Measurements from ENCODE around the gene MSH4.
"Not testable (repeated sequence)": the region's sequence is repeated elsewhere in the genome, so short reads cannot be mapped to it uniquely, and the experiment has no call there.

Gene MSH4

GRCh38 chr1:75796376-75797272 lies at the start of gene MSH4:
TSS of gene MSH4 (plus strand) at chr1:75796882. CDS start at chr1:75796986, 104 bp downstream.
- DNase-seq (ENCODE audit: low read depth in 2 of 2) = no peak

DNA sequence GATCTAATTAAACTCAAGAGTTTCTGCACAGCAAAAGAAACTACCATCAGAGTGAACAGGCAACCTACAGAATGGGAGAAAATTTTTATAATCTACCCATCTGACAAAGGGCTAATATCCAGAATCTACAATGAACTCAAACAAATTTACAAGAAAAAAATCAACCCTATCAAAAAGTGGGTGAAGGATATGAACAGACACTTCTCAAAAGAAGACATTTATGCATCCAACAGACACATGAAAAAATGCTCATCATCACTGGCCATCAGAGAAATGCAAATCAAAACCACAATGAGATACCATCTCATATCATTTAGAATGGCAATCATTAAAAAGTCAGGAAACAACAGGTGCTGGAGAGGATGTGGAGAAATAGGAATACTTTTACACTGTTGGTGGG lies 39.5 kb upstream of the MSH4 start:
- DNase-seq (ENCODE audit: low read depth in 2 of 2) = not testable (repeated sequence)

- not testable (repeated sequence) for DNase-seq (ENCODE audit: low read depth in 2 of 2)
Measured at GRCh38 chr1:75758543-75758942, 38.1 kb upstream of the MSH4 start.

DNA sequence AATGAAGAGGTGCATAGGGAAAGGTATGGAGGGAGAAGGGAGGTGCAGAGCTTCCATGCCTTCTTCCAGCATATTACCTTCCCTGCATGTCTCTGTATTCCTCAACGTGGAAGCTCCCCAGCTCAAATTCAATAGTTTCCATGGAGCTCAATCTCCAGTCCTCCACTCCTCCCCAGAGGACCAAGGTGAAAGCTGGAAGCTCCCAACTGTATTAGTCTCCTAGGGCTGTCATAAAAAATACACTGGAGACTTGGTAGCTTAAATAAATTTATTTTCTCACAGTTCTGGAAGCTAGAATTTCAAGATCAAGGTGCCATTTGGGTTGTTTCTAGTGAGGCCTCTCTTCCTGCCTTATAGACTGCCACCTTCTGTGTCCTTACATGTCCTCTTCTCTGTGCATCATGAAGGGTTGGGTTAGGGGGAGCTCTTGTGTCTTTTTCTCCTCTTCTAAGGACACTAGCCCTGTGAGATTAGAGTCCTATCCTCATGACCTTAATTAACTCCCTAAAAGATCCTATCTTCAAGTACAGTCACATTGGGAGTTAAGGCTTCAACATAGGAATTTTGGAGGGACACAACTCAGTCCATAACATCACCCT lies 32.5 kb upstream of the MSH4 start:
- DNase-seq (ENCODE audit: low read depth in 2 of 2) = no peak

DNA sequence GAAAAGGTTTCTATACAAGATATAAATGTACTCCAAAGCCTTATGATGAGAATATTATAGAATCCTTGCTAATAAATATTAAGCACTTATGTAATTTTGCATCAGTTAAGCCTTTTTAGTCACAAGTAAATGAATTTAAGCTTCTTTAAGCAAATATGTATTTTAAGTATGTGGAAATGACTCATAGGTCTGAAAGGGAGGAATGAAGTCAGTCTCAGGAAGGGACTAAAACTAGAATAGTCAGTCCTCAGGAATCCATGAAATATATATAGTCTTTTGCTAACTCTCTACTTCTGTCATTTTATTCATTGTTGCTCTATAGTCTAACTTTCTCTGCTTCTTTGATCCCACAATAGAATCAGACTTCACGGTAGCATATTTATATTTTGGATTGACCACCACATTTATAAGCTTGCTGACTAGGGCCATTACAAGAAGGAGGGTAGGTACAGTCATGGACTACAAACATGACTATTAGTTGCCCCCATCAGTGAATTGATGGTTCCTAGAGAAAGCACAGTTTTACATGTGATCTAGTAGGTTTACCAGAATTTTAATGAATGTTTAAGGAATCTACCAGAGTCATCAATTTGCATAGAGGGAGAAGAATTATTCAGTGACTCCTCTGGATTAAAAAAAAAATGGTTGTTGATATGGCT lies 30.9 kb upstream of the MSH4 start:
- no peak for DNase-seq (ENCODE audit: low read depth in 2 of 2)

- DNase-seq (ENCODE audit: low read depth in 2 of 2) = no peak
Measured at GRCh38 chr1:75768016-75768415, 28.7 kb upstream of the MSH4 start.

- no peak for DNase-seq (ENCODE audit: low read depth in 2 of 2)
Measured at GRCh38 chr1:75770761-75771160, 25.9 kb upstream of the MSH4 start.

GRCh38 chr1:75771978-75772377 lies 24.7 kb upstream of the MSH4 start:
- no peak for DNase-seq (ENCODE audit: low read depth in 2 of 2)

DNA sequence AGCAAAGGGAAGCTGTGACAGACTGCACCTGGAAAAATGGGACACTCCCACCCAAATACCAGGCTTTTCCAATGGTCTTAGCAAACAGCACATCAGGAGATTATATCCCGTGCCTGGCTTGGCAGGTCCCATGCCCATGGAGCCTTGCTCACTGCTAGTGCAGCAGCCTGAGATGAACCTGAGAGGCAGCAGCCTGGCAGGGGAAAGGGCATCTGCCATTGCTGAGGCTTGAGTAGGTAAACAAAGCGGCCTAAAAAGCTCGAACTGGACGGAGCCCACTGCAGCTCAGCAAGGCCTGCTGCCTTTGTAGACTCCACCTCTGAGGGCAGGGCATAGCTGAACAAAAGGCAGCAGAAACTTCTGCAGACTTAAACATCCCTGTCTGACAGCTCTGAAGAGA lies 18.9 kb upstream of the MSH4 start:
- not testable (repeated sequence) for DNase-seq (ENCODE audit: low read depth in 2 of 2)

- DNase-seq (ENCODE audit: low read depth in 2 of 2) = not testable (repeated sequence)
Measured at GRCh38 chr1:75778694-75779093, 18.0 kb upstream of the MSH4 start.

DNA sequence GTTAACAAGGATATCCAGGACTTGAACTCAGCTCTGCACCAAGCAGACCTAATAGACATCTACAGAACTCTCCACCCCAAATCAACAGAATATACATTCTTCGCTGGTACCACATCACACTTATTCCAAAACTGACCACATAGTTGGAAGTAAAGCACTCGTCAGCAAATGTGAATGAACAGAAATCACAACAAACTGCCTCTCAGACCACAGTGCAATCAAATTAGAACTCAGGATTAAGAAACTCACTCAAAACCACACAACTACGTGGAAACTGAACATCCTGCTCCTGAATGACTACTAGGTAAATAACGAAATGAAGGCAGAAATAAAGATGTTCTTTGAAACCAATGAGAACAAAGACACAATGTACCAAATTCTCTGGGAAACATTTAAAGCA lies 16.5 kb upstream of the MSH4 start:
- not testable (repeated sequence) for DNase-seq (ENCODE audit: low read depth in 2 of 2)

- DNase-seq (ENCODE audit: low read depth in 2 of 2) = not testable (repeated sequence)
Measured at GRCh38 chr1:75783920-75784319, 12.8 kb upstream of the MSH4 start.

GRCh38 chr1:75785320-75785982 lies 11.2 kb upstream of the MSH4 start:
- no peak for DNase-seq (ENCODE audit: low read depth in 2 of 2)

GRCh38 chr1:75785983-75786853 lies 10.5 kb upstream of the MSH4 start, which contains the start of gene RABGGTB:
TSS of gene RABGGTB (plus strand) at chr1:75786256. CDS start at chr1:75786272, 16 bp downstream.
- peak; percentile 87 to 88 for DNase-seq (ENCODE audit: low read depth in 2 of 2)

GRCh38 chr1:75786901-75787493 lies 9.7 kb upstream of the MSH4 start:
- no peak for DNase-seq (ENCODE audit: low read depth in 2 of 2)

DNA sequence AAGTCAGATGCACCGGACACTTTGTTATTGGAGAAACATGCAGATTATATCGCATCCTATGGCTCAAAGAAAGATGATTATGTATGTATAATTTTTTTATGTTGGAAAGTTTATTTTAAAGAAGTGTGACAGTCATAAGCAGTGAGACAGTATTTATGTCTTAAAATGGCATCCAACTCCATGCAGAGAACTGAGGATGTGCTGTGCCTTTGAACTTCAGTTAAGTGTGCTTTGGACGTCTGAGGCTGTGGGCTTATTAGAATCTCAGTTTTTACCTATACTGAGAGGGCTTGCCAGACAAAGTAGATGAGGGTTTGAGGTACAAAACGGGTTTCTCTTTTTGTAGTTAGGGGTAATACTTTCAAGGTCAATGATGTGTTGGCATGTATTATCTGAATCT lies 9.2 kb upstream of the MSH4 start:
- no peak for DNase-seq (ENCODE audit: low read depth in 2 of 2)

DNA sequence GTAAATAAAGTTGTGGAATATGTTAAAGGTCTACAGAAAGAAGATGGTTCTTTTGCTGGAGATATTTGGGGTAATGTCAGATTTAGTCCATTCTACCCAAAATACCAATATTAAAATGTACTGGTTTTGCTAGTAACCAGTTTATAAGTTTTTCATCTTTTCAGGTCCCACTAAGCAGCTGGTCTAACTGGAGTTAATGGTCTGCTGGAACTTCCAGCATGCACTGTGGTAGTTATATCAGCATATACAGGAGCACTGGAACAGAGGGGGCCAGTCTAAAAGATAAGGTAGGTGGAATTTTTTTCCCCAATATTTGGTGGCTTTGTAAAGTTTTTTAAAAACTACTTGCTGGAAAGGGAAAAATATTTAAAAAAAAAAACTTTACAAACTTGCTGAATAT lies 6.7 kb upstream of the MSH4 start:
- no peak for DNase-seq (ENCODE audit: low read depth in 2 of 2)

- no peak for DNase-seq (ENCODE audit: low read depth in 2 of 2)
Measured at GRCh38 chr1:75791022-75791421, 5.7 kb upstream of the MSH4 start.

- no peak for DNase-seq (ENCODE audit: low read depth in 2 of 2)
Measured at GRCh38 chr1:75792091-75792490, 4.6 kb upstream of the MSH4 start.

DNA sequence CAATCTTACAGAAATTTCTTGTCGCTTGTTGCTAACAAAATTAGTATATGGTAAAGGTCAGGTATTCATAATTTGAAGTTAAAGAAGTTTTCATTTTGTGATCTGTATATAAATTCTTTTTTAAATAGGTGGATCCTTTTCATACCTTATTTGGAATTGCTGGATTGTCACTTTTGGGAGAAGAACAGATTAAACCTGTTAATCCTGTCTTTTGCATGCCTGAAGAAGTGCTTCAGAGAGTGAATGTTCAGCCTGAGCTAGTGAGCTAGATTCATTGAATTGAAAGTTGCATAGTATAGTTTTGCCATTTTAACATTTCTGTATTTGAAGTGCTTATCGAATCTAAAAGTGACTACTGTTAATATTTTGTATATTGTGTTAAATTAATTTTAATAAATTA lies 2.3 kb upstream of the MSH4 start:
- DNase-seq (ENCODE audit: low read depth in 2 of 2) = no peak

Data from activated CD8-positive, alpha-beta memory T cell treated with anti-CD3 and anti-CD28 coated beads for 4 hours (primary cell).